Nephron progenitor cell (in vitro differentiated cells): ENCODE measurements around the gene DAPP1.

Experiments used
- DNase-seq: peaks from one replicate; pipeline ENCODE4 v3.0.0; 2021
- H3K27ac Mint-ChIP-seq: 2 replicates; pipeline ENCODE4 v1.8.0; 2021; ENCODE audit warnings: mild to moderate bottlenecking, moderate library complexity, mixed read lengths
- H3K27me3 Mint-ChIP-seq: 2 replicates; pipeline ENCODE4 v1.8.0; 2021; ENCODE audit warnings: mild to moderate bottlenecking, low read depth, mixed read lengths; ENCODE audit not compliant: poor library complexity
- H3K36me3 Mint-ChIP-seq: 2 replicates; pipeline ENCODE4 v1.8.0; 2021; ENCODE audit warnings: low read depth, mixed read lengths
- H3K4me1 Mint-ChIP-seq: 2 replicates; pipeline ENCODE4 v1.8.0; 2021; ENCODE audit warnings: mixed read lengths
- H3K4me3 Mint-ChIP-seq: 2 replicates; pipeline ENCODE4 v1.8.0; 2021; ENCODE audit warnings: mild to moderate bottlenecking, moderate library complexity, mixed read lengths
- H3K9me3 Mint-ChIP-seq: 2 replicates; pipeline ENCODE4 v1.8.0; 2021; ENCODE audit warnings: mild to moderate bottlenecking, moderate library complexity, mixed read lengths
- TF ChIP-seq, protein P1 (sequence below): fragments of 200-600 bp; sonication (generic); IDR thresholded peaks from 2 replicates; pipeline ENCODE4 v1.5.0; 2021; ENCODE audit warnings: antibody characterized with exemption

DAPP1 gene

GRCh38 chr4:99800332-99801004, 16.2 kb upstream of the DAPP1 start:
- Mint-ChIP-seq H3K27me3 (peaks cover 9% of the 10 kb centered on the region), H3K4me3 (no peak overlapping the region), H3K27ac (no peak overlapping the region), H3K9me3 (peaks cover 47% of the 10 kb centered on the region), H3K36me3 (peaks cover 16% of the 10 kb centered on the region), H3K4me1 (peaks cover 27% of the 10 kb centered on the region)
- TF ChIP-seq, protein P1, sequence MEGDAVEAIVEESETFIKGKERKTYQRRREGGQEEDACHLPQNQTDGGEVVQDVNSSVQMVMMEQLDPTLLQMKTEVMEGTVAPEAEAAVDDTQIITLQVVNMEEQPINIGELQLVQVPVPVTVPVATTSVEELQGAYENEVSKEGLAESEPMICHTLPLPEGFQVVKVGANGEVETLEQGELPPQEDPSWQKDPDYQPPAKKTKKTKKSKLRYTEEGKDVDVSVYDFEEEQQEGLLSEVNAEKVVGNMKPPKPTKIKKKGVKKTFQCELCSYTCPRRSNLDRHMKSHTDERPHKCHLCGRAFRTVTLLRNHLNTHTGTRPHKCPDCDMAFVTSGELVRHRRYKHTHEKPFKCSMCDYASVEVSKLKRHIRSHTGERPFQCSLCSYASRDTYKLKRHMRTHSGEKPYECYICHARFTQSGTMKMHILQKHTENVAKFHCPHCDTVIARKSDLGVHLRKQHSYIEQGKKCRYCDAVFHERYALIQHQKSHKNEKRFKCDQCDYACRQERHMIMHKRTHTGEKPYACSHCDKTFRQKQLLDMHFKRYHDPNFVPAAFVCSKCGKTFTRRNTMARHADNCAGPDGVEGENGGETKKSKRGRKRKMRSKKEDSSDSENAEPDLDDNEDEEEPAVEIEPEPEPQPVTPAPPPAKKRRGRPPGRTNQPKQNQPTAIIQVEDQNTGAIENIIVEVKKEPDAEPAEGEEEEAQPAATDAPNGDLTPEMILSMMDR, result no peak
- no peak for DNase-seq

GRCh38 chr4:99801005-99801699, 15.5 kb upstream of the DAPP1 start:
- Mint-ChIP-seq H3K4me1 (peaks cover 27% of the 10 kb centered on the region), H3K27ac (no peak overlapping the region), H3K36me3 (peaks cover 11% of the 10 kb centered on the region), H3K4me3 (no peak overlapping the region), H3K27me3 (peaks cover 4% of the 10 kb centered on the region), H3K9me3 (peaks cover 41% of the 10 kb centered on the region)
- TF ChIP-seq, protein P1, result no peak
- no peak for DNase-seq

DNA sequence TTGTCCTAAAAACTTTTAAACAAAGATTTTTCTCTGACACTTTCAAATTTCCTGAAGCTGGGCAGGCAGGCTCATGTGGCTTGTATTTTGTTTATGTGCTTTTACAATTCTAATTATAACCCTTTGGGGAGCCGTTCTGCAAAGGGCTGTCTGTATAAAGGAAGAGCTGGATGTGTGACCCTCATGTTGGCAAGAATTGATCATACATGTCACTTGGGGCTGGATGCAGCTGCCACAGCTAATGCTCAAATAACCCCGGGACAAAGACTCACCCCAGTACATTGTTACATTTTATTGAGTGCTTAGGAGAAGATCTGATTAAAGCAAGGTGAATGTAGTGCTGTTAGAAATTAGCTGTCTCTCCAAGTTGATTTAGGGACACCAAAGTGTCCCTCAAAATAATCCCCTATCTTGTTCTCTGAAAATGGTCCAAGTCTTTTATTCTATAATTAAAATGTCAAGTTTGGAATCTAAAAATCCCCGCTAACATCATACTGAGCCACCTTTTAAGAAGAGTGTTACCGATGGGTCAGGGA, 13.0 kb upstream of the DAPP1 start:
- H3K4me1 Mint-ChIP-seq, result peaks cover 27% of the 10 kb centered on the region

DNA sequence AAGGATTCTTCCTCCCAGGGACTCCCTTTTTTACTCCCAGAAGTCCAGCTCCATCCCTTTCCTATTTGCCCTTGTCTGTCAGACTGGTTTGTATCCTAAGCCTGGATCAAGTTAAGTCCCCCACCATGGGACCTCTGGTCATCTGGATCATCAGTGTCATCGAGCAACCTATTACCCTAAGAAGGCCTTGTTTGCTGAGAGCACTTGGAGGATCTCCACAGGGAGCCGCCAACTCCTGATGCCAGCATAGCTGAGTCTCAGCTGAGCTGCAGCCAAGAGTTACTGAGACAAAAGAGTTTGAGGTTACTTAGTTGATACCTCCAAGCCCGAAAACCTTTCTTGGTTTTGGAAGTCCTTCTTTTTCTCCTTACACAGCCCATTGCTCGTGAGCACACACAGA, 10.1 kb upstream of the DAPP1 start:
- no peaks in the 10 kb centered on the region for H3K36me3 Mint-ChIP-seq
- no peak overlapping the region for H3K27ac Mint-ChIP-seq
- peaks cover 27% of the 10 kb centered on the region for H3K4me1 Mint-ChIP-seq
- H3K27me3 Mint-ChIP-seq, result peaks cover 13% of the 10 kb centered on the region
- no peak for DNase-seq
- TF ChIP-seq, protein P1, result no peak
- no peaks in the 10 kb centered on the region for H3K9me3 Mint-ChIP-seq
- H3K4me3 Mint-ChIP-seq, result no peak overlapping the region

More for the DNA sequence above, 13.0 kb upstream of the DAPP1 start:
- Mint-ChIP-seq H3K27ac (peak overlapping the region; percentile 36), H3K36me3 (peaks cover 5% of the 10 kb centered on the region), H3K27me3 (peaks cover 13% of the 10 kb centered on the region), H3K4me3 (no peak overlapping the region), H3K9me3 (peaks cover 20% of the 10 kb centered on the region)
- TF ChIP-seq, protein P1, result no peak
- DNase-seq, result no peak

DNA sequence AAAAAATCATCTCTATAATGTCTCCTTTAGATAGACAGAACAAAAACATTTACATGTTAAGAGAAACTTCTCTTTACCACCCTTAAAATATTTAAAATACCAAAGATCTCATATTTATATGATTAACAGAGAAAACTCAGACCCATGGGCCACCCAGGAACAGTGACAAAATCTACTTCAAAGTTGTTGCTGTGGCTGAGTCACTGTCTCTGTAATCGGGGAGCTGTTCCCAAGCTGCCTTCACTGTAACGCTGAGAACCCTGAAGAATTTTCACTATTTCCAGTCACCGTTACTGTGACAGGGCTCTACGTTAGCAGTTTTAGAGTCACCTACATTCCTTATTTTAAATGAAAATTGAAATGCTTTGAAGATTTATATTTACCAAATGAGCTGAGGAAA, 9.0 kb upstream of the DAPP1 start:
- Mint-ChIP-seq H3K4me1 (peaks cover 21% of the 10 kb centered on the region), H3K4me3 (no peak overlapping the region), H3K9me3 (no peaks in the 10 kb centered on the region), H3K27ac (no peak overlapping the region), H3K27me3 (peaks cover 13% of the 10 kb centered on the region), H3K36me3 (no peaks in the 10 kb centered on the region)
- no peak for DNase-seq
- TF ChIP-seq, protein P1, result no peak
